Measurements from ENCODE around the gene SALL1.

The SALL1 gene

DNA sequence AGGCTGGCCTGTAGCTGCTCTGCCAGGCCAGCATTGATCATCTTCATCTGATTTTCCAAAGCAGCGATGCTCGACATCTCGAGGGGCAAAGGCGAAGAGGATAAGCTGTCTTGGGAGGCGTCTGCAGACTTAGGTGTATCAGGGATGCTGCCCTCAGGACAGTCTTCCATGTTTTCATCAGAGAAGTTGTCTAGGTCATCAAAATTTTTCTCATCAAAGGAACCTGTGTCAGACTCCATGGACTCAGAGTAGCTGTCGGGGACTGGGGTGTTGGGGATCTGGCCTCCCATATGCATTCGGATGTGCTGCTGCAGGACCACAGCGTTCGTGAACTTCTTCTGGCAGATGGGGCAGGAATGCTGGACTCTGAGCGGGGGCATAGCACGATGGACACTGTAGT lies 11.5 kb downstream of the SALL1 start:
- no peak for DNase-seq

- no peak for DNase-seq
Observed at GRCh38 chr16:51138178-51138577, 12.9 kb downstream of the SALL1 start.

DNA sequence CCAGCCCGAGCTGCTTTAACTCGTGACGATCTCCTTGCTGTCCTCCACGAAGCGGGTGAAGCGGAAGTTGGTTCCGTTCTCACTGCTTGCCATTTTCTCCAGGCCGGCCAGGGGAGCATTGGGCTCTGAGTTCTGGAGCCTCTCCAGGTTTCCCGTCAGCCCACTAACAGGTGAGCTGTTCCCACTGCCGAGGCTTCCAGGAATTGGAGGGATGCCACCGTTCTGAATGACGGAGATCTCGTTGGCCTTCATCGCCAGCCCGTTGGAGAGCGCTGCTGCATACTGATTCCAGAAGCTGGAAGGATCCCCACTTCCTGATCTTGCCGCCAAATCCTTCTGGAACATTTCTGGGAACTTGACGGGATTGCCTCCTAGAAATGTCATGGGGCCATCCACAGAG lies 14.0 kb downstream of the SALL1 start:
- no peak for DNase-seq

- DNase-seq: no peak
Observed at GRCh38 chr16:51134876-51135275, 16.2 kb downstream of the SALL1 start.

DNA sequence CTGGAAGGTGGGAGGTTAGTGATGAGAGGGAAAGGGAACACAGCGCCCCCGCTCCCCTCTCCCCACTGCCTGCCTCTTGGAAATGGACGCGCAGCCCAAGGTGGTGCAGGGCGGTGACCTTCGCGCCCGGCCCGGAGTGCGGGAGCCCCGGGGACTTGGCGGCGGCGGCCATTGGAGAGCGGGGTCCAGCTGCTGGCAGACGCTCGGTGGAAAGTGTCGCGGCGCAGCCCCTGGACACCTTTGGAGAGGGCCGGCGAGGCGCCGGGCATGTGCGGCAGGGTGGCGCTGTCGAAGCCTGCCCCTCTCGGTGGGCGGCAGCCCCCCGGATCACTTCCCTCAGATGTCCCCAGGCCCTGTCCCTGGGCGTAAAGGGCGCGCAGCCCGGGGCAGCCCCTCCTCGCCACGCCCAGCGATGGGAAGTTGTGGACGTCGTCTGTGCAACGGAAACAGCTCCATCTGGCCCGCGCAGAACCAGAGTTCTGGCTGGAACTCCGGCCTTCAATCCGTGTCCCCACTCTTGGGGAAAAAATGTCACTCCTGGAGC lies 16.7 kb downstream of the SALL1 start:
- no peak for DNase-seq

- DNase-seq: no peak
Observed at GRCh38 chr16:51133688-51134087, 17.4 kb downstream of the SALL1 start.

GRCh38 chr16:51133183-51133582 lies 17.9 kb downstream of the SALL1 start:
- no peak for DNase-seq

DNA sequence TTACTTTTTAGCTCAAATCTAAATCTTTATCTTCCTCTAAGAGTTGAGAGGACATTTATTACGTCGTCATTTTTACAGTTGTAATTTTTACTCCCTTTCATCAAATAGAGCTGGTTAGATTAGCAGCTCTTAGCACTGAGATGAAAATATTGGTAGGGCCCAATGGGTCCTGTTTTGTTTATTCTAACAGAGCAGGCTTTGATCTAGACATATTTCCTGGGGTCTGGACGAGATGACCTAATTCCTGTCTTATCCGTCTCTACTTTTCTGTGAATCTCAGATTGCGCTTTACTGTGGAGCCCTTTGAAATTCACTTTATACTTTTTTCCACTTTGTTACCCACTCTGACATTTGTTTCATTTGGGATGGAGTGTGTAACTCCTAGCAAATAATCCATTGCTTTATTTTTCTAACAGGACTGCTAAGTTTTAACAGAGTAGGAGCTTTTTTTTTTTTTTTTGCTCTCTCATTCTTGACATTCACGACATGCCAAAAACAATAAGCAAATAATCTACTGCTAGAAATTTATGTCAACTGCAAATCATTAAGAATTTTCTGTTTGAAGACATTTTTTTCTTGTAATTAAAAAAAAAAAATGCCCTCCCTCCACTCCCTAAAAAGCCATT lies 18.5 kb downstream of the SALL1 start:
- no peak for DNase-seq

GRCh38 chr16:51131619-51132018 lies 19.5 kb downstream of the SALL1 start:
- DNase-seq: no peak

- DNase-seq: no peak
Observed at GRCh38 chr16:51129105-51129504, 22.0 kb downstream of the SALL1 start.

DNA sequence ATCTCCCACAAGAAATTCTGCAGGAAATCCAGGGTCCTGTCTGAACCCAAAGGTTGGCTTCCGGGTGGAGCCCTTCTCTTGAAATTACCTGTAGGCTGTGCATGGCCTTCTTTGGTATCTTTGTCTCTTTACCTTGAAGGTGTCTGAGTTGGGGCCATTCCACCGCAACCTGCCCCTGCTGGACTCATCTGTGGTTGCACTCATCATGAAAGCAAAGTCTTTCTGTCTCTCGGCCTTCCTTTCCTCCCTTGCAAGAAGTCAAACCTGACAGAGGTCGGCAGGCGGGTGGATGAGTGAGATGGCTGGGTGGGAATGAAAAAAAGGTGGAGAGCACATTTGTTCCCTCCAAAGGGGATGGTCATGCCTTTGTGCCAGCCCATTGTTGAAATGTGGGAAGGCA lies 25.1 kb downstream of the SALL1 start:
- no peak for DNase-seq

DNA sequence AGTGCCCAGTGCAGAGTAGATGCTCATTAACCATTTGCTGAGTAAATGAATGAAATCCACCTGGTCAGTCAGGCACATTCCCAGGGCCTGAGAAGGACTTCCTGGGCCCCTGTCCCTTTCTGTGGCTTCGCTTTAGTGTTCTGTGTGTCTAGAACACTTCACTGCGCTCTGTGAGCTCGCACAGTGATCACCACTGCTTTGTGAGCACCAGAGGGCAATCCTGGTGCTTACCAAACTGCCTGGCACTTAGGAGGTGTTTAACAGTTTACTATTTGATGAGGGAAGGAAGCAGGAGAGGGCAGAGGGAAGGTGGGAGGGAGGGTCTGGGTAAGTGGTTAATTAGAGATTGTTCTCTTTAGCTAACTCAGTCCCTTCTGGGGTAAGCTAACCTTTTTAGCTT lies 26.2 kb downstream of the SALL1 start:
- DNase-seq: no peak

GRCh38 chr16:51121850-51122249 lies 29.2 kb downstream of the SALL1 start:
- DNase-seq: no peak

DNA sequence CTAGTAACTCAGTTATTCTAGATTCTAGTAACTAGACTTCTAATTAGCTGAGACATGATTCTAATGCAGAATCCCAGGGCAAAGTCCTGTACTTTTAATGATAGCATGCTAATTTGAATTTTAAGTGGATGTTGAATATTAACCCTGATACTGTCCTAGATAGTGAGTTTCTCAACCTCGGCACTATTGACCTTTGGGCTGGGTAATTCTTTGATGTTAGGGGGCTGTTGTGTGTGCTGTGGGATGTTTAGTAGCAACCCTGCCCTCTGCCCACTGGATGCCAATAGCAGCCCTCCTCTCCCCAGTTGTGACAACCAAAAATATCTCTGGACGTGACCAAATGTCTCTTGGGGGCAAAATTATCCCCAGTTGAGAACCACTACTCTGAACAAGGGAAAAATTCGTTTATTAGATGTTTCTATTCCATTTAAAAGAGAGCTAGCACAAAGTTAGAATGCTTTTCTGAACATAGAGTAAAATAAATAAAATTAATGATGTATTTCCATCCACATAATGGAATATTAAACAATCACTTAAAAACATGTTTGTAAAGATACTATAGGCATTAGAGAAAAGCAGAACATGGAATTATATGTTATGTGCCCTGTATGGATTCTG lies 30.2 kb downstream of the SALL1 start:
- DNase-seq: no peak

DNA sequence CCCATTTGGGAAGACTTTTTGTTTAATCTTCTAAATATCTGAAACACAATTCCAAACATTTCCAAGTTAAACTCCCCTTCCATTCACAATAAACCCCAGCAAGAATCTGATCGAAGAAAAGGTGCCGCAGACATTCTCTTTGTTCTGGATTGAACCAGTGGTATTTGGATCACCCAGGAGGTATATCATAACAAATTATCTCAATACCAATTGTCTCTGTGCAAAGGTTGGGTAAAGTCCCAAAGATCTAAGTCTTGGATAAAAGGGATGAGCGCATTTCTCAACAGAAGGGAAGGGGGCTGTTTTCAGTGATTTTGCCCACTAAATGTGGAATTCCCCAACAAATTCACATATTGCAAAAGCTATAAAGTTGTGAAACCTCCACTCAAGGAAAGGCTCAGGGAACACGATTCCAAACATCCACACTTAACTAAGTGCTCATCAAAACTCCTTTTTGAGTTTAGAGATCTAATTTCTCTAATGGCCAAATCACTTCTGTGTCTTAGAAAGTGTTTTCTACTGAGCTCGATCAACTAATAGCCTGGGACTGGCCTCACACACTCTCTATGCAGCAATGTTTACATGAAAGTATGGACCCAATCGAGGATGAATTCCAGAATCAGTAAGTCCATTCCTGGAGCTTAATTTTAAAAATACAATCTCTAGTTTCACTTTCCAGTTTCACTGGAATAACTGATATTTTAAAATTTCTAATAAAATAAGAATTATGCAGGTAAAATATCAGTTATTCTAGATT lies 30.9 kb downstream of the SALL1 start:
- no peak for DNase-seq

- DNase-seq: no peak
Observed at GRCh38 chr16:51119556-51119955, 31.5 kb downstream of the SALL1 start.

- DNase-seq: no peak
Observed at GRCh38 chr16:51116353-51116752, 34.7 kb downstream of the SALL1 start.

DNA sequence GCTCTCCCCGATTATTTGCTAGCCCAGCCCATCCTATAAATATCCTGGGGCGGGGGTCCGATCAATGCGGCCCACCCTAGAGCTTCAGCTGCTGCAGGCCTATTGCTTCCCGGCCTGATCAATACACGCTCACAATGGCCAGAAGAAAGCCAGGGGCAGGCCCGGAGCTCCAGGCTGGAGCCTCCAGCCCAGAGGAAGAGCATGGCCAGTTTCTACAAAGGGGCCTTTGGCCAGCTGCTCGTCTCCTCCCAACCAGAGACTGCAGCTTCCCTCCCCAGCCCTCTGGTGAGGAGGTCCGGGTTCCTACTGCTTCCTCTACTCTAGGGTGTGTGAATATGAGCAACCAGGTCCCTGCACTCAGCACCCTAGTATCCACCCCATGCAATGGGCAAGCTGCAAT lies 36.7 kb downstream of the SALL1 start:
- DNase-seq: no peak

DNA sequence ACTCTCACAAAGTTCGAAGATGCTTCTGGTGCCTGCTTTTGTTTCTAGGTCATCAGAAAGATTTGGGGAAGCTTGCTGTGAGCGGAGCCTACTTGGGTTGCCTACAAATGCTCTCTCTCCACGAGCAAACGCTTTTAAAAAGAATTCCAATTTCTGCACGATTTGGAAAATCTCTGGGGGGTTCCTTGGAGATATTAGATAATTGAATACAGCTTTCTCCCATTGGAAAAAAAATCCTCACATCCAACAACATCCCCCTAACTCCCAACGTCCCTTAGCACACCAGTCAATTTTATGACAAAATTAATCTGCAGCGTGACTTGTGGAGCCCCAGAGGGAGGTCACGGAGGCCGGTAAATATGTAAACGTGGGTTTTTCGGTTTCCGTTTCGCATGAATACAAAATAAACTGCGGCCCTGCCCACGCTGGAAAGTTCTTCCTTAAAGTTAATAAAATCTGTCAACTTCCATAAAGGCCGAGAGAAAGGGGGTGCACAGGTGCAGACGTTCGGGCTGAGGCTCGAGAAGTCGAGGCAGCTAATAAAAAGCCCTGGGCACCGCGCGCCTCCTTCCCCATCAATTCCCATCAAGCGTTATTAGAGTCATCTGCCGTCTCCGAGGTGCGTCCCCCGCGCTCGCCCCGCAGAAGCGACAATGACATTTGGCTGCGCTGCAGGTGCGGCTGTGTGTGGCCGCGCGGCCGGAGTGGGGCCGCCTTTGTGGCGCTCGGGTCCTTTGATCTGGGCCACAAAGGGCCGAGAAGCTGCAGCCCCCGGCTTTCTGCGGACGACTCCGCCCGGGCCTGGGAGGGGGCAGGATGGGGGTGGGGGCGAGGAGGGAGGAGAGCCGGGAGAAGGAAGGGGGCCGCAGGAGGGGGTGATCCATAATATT lies 37.6 kb downstream of the SALL1 start:
- no peak for DNase-seq

- DNase-seq: no peak
Observed at GRCh38 chr16:51112323-51112722, 38.7 kb downstream of the SALL1 start.

DNA sequence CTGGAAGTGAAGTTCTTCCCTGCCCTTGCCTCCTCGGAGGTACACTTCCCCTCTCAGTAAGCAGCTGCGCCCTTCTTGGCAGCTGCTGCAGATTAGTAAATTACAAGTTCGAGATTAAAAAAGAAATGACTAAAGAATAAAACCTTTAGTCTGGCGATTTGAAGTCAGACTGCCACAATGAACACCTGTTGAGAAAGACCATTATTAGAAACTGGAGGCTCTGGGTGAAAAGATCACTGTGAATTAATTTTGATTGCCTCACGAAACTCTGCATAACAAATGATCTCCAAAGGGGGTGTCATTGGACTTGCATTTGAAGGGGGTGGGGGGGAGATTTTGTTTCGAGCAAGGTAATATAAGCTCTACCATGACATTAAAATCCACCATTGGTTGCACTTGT lies 39.3 kb downstream of the SALL1 start:
- DNase-seq: no peak

DNA sequence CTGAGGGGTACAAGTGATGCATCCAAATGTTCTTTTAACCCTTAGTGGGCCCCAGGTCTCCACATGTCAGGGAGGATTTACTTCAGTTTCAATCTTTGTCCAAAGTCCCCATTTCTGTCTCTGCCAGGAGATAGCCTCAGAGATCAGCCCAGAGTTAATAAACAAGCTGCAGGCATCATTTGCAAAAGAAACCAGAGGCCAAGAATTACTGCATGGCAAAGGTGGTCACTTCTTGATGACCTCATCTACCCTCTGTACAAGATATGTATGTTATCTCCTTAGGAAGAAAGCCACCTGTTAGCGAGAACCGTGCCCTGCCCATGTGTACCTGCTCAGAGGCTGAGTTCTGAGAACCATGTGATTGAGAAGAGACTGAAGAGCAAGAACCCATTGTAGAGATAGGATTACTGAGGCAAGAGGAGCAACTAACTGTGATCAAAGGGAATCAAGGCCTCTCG lies 40.3 kb downstream of the SALL1 start:
- no peak for DNase-seq

DNA sequence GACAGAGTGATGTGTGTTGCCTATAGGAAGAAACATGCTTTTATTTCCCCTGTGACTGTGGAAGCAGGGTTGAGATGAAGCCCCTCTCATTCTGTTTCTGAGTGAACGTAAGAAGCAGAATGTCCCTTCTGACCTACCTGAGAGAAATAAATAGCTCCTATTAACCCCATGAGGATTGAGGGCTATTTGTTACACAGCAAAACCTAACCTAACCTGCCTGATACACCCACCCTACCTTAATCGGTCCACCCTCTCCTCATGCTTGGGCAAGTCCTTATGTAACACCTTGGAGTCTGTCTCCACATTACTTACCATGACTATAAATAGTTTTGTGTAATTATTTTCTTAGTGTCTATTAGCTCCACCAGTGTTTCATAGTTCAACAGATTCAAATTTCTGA lies 41.9 kb downstream of the SALL1 start:
- no peak for DNase-seq

Measured in activated CD8-positive, alpha-beta memory T cell treated with anti-CD3 and anti-CD28 coated beads, Interleukin-2, amount 50 U/mL, for 4 hours (primary cell).